KMS-11 (cell line): ENCODE results near the gene LPAR5.

Experiments
- H2AFZ ChIP-seq: fragments of 200-600 bp; sonication (generic); 2 replicates; pipeline ENCODE4 v1.6.1; 2016; ENCODE audit warnings: antibody characterized with exemption, mixed run types, low read depth
- H3K27ac ChIP-seq: fragments of 200-600 bp; sonication (generic); 2 replicates; pipeline ENCODE4 v1.6.1; 2016; ENCODE audit warnings: mild to moderate bottlenecking, mixed run types
- H3K27me3 ChIP-seq: fragments of 200-600 bp; sonication (generic); 2 replicates; pipeline ENCODE4 v1.6.1; 2017; ENCODE audit warnings: mild to moderate bottlenecking, low read depth, mixed run types, moderate library complexity; ENCODE audit not compliant: insufficient read depth
- H3K36me3 ChIP-seq: fragments of 200-600 bp; sonication (generic); 2 replicates; pipeline ENCODE4 v1.6.1; 2017; ENCODE audit warnings: mild to moderate bottlenecking, mixed run types; ENCODE audit not compliant: insufficient read depth
- H3K4me1 ChIP-seq: fragments of 200-600 bp; sonication (generic); 2 replicates; pipeline ENCODE4 v1.6.1; 2016; ENCODE audit warnings: mild to moderate bottlenecking, low read depth, mixed run types; ENCODE audit not compliant: poor library complexity, severe bottlenecking
- H3K4me2 ChIP-seq: fragments of 200-600 bp; sonication (generic); 2 replicates; pipeline ENCODE4 v1.7.0; 2016; ENCODE audit warnings: mild to moderate bottlenecking, mixed run types
- H3K4me3 ChIP-seq: fragments of 200-600 bp; sonication (generic); IDR thresholded peaks from 2 replicates; pipeline ENCODE4 v1.6.1; 2017; ENCODE audit warnings: low read depth, low read length, mixed read lengths; ENCODE audit not compliant: insufficient read depth
- H3K79me2 ChIP-seq: fragments of 200-600 bp; sonication (generic); 2 replicates; pipeline ENCODE4 v1.6.1; 2016; ENCODE audit warnings: low read depth, mixed run types; ENCODE audit not compliant: insufficient read depth
- H3K9ac ChIP-seq: fragments of 200-600 bp; sonication (generic); 2 replicates; pipeline ENCODE4 v1.6.1; 2016; ENCODE audit warnings: mild to moderate bottlenecking, mixed run types
- H4K20me1 ChIP-seq: fragments of 200-600 bp; sonication (generic); 2 replicates; pipeline ENCODE4 v1.6.1; 2016; ENCODE audit warnings: mild to moderate bottlenecking, mixed run types; ENCODE audit not compliant: insufficient read depth
- CTCF ChIP-seq: fragments of 200-600 bp; sonication (generic); conservative IDR thresholded peaks from 2 replicates; pipeline ENCODE4 v1.6.1; 2017; ENCODE audit warnings: low read depth, mild to moderate bottlenecking, antibody characterized with exemption, low read length, moderate library complexity, mixed read lengths

The LPAR5 gene

DNA sequence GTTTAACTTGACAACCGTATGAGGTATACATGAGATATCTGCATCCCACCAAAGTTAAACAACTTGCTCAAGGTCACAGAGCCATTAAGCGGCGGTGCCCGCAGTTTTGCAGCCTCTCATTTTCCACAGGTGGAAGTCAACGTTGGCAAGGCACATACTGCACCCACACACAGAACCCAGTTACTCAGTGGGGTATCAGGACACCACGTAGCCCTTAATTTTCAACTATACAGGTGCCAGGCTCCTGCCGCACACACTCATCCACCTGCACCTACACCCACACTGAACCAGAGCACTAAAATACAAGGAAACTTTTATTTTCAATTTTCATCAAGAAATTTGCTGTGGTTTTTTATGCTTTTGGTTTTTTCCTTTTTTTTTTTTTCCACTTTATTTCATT lies 66.0 kb downstream of the LPAR5 start:
- no peak for TF ChIP-seq CTCF
- Histone ChIP-seq H3K27me3 (no peaks in the 10 kb centered on the region), H3K4me1 (peaks cover 5% of the 10 kb centered on the region), H3K4me2 (no peak overlapping the region), H2AFZ (no peak overlapping the region), H3K27ac (no peak overlapping the region), H4K20me1 (no peaks in the 10 kb centered on the region), H3K79me2 (peaks cover 30% of the 10 kb centered on the region), H3K4me3 (no peak overlapping the region), H3K9ac (no peak overlapping the region), H3K36me3 (peaks cover 15% of the 10 kb centered on the region; the same call in 1 of the 2 replicates)

DNA sequence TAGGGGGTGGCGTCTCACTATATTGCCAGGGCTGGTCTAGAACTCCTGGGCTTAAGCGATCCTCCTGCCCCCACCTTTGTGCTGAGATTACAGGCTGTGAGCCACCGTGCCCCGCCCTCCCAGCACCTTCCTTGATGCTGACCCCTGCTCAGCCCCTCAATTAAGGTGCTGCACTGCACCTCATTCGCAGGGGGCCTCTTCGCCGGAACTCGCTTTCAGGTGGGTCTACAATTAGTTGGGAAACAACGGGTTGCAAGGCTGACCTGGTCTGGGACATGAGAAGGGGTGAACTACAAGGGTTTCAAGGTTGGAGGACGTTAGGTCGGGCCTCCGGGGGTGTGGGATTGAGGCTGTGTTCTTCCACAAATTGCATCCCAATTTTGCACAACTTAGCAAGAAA lies 66.4 kb downstream of the LPAR5 start:
- Histone ChIP-seq H3K79me2 (peaks cover 30% of the 10 kb centered on the region), H2AFZ (no peak overlapping the region), H4K20me1 (no peaks in the 10 kb centered on the region), H3K4me2 (no peak overlapping the region), H3K27ac (no peak overlapping the region), H3K9ac (no peak overlapping the region), H3K4me3 (no peak overlapping the region), H3K36me3 (peaks cover 14% of the 10 kb centered on the region; the same call in 1 of the 2 replicates), H3K27me3 (no peaks in the 10 kb centered on the region), H3K4me1 (peaks cover 5% of the 10 kb centered on the region)
- no peak for TF ChIP-seq CTCF
